Measurements from ENCODE around the gene ATP5F1D.
A peak's percentile ranks its signal among the peaks of the same experiment; 100 is the strongest.

ATP5F1D gene

DNA sequence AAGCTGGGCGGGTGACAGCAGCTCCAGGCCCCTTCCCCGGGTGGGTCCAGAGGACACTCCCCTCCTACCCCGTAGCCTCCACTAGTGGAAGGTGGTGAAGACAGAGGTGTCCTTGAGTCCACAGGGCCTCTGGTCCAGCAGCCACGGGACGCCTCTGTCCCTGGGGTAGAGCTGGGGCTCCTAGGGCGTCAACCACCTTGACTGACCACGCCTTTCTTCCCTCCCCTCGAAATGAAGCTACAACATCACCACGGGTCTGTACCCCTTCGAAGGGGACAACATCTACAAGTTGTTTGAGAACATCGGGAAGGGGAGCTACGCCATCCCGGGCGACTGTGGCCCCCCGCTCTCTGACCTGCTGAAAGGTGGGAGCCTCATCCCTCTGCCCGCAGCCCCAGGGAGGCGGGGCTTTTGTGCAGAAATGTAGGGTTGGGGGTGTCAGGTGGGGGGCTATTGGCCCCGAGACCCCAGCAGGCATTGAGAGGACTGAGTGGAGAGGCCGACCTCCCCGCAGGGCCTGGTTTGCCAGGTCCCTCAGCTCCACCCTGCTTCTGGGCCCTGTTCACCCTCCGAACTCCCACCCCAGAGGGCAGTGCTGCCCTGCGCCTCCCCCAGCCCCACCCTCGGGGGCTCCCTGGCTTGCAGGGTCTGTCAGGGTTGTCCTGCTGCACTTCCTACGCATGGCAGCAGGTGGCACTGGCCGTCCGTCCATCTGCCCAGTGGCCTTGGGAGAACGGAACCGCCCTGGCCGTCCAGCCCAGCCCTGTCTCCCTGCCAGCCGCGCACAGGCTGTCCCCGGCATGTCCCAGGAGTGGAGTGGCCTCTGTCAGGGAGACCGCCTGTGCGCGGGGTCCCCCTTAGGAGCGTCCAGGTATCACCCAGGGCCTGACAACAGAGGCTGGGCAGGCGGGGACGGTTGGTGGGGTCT, 20.3 kb upstream of the ATP5F1D start:
- DNase-seq = no peak

DNA sequence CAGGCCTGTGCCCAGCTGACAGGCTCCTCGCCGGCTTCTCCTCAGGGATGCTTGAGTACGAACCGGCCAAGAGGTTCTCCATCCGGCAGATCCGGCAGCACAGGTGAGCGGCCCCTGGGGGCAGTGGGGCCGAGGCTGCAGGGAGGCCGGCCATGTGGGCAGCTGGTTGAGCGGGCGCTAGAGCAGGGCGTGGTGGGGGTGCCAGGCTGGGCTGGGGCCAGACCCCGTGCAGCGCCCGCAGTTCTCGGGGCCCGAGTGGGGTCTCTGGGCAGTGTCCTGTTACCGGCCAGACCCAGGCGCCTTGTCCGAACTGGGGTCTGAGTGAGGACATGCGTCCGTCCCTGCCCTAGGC, 19.7 kb upstream of the ATP5F1D start:
- no peak for DNase-seq

DNA sequence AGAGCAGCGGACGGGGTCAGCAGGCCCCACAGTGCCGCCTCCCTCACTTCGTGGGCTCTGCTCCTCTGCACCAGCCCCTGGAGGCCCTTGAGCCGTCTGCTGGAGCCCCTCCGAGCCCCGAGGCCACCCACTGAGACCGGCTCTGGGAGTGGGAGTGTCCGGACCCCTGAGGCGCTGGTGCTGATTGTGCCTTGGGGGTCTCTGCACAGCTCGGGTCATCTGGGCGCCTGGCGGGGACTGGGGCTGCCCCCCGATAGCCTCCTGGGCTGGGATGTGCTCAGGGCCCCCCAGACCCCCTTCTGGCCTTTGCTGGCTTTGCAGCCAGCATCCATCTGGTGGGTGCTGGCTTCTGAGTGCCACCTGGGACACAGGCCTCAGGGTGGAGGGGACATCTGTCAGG, 19.2 kb upstream of the ATP5F1D start:
- DNase-seq = no peak

DNA sequence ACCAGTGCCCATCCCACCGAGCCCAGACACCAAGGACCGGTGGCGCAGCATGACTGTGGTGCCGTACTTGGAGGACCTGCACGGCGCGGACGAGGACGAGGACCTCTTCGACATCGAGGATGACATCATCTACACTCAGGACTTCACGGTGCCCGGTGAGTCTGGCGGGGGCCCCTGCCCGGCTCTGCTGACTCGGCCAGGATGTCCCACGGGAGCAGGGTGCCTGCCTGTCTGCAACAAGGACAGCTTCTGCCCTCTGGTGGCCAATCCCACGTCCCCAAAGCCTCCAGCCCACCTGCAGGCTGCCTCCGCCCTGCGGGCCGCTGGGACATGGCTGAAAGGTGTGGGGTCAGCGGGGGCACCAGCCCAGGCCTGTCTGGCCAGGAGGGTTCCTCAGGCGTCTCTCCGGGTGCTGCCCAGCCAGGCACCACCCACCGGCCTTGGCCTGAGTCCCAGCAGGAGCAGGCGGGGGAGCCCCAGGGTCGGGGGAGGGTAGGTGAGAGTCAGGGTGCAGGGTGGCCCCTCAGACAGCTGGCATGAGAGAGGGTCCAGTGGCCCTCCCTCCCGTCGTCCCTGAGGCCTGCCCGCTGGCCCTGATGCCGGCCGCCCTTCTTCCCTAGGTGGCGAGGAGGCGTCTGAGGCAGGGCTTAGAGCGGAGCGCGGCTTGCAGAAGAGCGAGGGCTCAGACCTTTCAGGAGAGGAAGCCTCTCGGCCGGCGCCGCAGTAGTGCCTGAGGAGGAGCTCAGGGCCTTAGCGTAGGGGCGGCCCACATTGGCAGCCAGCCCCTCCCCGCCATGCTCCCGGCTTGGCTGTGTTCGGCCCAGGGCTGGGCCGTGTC, 18.3 kb upstream of the ATP5F1D start:
- peak in 1 of 2 donors; percentile 31 for DNase-seq

DNA sequence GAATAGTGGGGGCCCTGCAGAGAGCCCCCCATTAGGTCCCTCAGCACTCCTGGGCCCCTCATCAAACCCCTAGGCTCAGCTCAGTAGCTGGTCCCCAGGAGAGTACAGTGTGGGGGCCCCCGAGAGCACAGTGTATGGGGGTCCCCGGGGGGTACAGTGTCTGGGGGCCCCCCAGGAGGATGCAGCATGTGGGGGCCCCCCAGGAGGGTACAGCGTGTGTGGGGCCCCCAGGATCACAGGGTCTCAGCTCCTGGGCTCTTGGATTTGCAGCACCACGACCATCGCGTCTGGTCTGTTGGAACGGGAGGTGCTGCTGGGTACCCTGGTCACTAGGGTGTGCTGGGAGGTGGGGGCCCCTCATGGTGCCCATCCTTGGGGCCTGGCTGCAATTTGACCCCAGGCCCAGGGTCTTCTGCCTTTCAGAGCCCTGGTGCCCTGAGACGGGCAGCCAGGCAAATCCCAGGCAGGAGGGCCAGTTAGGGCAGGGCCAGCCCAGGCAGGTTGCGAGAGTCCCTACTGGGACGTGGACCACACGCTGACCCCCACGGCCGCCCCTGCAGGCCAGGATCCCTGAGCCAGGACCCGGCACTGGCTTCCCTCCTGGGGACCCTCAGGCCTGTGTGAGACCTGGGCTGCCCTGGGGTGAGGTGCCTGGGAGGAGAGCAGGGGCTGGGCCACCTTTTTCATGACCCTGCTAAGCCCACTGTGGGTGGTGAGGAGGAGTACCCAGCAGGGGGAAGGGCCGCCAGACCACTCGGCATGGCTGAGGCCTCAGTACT, 17.3 kb upstream of the ATP5F1D start:
- no peak for DNase-seq

DNA sequence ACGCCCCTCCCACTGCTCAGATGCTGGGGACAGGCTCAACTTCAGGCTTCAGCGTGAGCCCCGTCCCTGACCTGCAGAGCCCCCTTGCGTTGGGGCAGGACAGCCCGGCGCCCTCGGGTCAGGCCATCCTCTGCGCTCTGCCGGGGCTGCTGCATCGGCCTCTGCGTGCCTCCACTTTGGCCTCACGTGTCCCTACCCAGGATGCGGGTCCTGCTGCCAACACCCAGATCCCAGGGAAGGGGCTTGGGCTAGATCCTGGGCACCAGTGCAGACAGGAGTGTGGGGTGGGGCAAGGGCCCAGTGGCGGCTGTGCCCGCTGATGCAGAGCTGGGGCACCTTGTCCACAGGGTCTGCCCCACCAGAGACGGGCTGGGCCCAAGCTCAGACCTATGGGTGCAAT, 16.7 kb upstream of the ATP5F1D start:
- no peak for DNase-seq

DNA sequence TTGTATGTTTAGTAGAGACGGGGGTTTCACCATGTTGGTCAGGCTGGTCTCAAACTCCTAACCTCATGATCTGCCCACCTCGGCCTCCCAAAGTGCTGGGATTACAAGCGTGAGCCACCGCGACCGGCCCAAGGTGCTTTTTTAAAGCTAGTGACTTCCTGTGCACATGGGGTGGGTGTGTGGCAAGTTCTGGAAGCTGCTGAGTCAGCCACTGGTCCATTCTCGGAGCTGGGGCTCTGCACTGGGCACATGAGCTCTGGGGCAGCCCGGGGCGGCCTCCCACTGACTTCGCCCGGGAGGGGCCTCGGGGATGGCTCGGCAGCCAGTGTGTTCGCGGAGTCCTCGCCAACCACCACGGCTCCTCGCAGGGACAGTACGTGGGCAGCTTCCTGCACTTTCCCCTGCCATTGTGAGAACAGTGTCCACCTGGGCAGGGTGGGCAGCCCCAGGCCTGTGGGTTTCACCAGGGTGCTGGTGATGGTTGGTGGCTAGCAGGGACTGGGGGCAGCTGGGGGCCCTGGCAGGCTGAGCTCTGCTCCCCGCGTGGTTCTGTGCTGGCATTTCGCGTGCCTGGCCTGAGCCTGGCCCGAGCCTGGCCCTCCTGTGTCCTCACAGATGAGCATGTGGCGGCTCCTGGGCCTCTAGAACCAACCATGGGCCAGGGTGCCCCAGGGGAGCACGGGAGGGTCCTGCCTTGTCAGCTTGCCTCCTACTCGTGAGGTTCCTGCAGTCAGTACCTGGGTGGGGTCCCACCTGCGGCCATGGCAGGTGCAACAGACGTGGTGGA, 15.9 kb upstream of the ATP5F1D start:
- DNase-seq = no peak

DNA sequence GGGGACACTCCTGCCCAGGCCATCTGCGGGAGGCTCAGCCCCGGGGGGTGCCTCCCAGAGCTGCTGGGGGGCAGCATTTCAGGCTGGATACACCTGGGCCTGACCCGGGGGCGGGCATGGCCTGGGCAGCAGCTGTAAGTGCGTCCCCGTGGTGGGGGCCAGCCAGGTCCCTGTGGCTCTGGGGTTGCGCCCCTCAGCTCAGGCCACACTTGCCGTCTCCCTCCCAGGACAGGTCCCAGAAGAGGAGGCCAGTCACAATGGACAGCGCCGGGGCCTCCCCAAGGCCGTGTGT, 15.4 kb upstream of the ATP5F1D start:
- no peak for DNase-seq

DNA sequence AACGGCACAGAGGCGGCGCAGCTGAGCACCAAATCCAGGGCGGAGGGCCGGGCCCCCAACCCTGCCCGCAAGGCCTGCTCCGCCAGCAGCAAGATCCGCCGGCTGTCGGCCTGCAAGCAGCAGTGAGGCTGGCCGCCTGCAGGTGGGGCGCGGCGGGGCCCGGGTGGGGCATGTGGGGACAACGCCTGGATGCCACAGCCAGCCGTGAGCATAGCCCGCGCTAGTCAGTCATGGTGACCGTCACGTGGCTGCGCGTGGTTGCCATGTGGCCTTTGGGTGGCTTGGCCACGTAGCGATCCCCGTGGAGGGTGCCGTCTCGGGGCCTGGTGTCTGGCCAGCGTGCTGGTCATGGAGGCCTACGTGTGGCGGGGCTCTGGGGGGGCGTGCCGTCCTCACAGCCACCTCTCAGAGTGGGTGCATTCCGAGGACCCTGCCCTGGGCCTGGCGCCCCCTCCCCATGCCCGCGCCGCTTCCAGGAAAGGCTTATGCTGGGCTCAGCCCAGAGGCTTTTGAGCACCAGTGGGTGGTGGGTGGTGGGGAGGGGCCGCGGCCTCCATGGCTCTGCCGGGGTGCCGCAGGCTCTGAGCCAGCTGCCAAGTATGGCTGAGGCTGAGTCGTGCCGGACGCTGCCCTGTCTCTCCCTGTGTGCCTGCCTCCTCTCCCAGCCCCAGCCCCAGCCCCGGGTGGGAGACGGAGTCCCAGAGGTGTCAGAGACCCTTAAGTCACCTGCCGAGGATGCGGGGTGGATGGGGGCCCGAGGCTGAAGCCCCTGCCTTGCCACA, 14.8 kb upstream of the ATP5F1D start:
- no peak for DNase-seq

DNA sequence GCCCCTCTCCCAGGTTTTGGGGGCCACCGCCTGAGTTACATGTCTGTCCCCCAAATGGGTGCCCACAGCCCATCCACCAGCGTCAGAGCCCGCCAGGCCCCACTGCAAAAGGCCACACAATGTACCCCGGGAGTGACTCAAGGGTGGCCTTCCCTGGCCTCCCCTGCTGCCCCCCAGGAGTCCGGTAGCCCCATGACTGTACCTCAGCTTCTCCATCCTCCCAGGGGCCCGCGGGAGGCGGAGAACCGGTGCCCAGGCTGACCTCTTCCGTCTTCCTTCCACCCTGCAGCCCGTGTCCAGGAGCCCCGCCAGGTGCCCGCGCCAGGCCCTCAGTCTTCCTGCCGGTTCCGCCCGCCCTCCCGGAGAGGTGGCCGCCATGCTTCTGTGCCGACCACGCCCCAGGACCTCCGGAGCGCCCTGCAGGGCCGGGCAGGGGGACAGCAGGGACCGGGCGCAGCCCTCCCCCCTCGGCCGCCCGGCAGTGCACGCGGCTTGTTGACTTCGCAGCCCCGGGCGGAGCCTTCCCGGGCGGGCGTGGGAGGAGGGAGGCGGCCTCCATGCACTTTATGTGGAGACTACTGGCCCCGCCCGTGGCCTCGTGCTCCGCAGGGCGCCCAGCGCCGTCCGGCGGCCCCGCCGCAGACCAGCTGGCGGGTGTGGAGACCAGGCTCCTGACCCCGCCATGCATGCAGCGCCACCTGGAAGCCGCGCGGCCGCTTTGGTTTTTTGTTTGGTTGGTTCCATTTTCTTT, 14.1 kb upstream of the ATP5F1D start:
- no peak for DNase-seq

DNA sequence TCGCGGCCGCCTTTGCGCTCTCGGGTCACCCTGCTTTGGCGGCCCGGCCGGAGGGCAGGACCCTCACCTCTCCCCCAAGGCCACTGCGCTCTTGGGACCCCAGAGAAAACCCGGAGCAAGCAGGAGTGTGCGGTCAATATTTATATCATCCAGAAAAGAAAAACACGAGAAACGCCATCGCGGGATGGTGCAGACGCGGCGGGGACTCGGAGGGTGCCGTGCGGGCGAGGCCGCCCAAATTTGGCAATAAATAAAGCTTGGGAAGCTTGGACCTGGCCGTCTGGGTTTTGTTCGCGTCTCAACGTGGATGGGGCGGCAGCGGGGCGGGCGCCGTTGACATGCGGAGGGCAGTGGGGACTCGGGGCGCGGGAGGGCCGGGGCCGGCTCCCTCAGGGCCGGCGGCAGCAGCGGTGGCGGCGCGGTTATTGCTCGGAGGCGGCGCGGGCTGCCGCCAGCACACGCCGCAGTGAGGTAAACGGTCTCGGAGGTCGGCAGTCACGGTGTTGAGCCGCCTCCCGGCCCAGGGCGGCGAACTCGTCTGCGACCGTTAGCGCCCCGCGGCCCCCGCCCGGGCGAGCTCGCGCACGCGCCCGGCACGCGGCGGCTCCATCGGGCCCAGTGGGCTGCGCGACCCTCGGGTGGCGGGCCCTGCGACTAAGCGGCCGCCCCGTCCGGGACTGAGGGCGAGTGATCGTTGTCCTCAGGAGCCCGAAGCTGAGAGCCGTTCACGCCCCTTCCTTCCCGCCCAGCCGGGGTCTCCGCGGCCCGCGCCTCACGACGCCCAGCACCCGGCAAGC, 13.2 kb upstream of the ATP5F1D start:
- no peak for DNase-seq

DNA sequence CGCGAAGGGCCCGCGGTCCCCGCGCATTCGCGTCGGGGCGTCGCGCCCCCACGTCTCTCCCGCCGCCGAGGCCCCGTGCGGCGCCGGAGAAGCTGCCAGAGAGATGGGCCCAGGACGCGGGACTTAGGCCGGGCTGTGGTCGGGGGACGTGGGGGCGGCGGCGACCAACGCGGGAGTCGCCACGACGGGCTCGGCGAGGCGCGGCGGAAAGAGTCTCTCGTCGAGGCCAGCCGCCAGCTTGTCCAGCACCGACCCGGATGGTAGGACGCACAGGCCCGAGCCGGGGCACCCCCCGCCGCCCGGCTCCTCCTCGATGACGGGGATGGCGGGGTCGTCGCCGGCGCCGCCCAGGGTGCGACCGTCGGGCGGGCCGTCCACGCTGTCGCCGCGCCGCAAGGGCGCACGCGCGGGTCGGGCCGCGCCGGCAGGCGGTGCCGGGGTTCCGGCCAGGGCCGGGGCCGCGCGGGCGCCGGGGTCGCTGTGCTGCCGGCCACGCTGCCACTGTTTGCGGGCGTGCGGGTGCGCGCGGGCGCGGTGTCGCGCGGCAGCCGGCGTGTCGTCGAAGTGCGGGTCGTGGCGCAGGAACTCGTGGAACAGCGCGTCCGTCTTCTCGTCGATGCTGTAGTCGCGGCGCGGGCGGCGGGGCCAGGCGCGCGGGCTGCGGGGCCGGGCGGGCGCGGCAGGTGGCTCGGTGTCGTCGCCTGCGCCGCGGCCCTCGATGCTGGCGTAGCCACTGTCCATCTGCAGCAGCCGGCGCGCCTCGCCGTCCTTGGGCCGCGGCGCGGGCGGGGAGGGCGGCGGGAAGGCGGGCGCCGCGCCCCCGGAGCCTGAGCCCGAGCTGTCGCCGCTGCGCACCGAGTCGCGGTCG, 12.3 kb upstream of the ATP5F1D start:
- no peak for DNase-seq

DNA sequence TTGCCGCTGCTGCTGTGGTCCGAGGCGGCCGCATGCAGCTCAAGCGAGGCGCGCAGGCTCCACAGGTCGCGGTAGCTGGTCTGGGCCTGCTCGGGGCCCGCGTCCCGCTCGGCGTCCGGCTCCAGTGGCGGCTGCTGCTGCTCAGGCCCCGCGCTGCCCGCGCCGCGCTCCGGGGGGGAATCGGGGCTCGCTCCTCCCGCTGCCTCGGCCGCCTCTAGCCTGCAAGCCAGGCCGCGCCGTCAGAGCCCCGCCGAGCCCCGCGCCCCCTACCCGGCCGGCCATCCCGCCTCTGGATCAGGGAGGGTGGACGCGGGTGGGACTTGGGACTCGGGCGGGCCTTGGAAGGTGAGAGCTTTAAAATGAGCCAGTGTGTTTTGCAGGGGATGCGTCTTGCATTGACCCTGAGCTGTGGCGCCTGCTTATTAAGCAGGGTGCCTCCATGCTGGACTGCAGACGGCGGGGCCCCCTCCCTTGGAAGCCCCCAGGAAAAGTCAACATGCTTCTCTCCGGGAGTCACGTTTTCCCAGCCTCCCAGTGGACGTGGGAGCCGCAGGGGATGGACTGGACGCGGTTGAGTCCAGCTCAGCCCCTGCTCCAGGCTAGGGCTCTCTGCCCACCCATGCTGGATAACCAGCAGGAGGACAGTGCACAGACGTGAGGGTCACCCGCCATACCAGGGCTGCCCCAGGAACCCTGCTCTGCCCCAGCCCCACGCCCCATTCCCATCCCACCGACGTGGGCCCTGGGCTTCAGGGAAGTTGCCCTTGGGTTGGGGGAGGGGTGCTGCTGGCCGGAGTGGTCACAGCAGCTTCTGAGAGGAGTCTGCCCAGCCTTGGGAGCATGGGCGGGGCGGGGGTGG, 11.4 kb upstream of the ATP5F1D start:
- no peak for DNase-seq

DNA sequence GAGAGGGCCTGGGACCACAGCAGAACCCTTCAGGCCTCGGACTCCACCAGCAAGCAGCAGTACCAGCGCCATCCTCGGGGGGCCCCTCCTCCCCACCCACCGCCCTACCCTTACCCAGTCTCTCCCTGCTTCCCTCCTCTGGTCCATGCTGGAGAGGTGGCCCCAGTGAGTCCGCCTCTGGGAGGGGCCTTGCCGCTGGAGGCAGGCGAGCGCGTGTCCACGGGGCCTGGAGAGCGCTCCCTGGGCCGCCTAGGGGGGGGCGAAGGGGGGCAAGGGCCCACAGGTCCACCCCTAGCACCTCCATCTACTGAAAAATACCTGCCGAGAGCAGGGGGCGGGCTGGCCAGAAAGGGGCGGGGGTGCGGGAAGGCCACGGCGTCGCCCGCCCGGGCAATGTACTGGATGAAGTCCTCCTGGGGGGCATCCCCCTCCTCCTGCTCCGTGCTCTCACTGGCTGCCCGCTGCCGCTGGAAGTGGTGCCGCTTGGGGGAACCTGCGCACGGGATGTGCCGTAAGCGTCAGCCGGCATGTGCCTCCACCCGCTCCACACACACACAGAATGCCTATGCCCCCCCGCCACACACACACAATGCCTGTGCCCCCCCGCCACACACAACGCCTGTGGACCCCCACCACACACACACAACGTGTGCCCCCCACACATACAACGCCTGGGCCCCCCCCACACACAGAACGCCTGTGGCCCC, 10.6 kb upstream of the ATP5F1D start:
- no peak for DNase-seq

DNA sequence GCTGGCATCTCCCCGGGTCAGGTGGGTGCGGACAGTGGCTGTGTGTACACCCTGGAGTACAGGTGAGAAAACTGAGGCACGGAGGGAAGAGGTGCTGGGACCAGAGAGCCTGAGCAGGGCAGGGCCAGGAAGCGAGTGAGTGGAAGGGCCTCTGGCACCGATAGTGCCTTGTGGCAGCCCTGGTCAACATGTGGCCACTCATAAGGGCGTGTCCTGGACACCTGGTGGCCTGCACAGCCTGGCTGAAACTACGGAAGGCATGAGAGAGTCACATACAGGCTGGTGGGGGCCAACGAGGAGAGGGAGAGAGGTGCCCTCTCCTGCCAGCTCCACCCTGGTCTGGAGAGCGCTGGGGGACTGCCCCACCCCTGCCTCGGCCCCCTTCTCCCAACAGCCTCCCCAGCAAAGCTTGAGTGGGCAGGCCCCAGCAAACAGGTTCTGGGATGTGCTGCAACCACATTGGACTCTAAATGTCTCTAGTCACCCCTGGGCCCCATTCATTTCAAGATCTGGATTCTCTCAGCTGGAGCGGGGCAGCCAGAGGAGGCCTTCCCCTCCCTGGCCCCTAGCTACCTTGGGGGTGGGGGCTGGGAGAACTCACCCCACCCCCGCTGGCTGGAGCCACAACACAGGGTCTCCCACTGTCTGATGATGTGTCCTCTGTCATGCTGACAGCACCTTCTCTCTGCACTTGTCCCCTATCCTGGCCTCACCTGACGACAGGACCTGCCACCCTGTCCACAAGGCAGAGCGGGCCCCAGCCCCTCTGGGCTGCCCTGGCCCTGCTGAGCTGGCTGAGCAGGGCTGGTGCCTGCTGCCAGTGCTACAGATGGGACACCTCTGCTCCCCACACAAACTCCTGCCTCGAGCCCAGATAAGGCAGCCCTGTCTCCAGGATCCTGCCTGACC, 9.6 kb upstream of the ATP5F1D start:
- no peak for DNase-seq

DNA sequence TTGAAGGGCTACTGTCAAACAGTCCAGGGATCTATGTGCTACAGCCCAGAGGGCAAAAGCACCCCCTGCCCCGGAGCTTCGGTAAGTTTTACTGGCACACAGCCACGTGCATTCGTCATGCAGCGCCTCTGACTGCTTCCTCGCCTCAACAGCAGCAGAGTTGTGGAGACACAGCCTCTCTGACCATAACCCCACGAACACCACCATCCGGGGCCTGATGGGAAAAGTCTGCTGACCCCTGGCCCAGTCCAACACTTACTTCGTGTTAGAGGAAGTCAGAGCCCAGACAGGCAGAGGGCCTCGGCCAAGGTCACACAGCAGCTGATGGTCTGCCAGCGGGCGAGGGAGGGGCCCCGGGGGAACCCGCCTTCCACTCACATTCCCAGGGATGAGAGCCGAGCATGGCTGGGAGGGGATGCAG, 8.9 kb upstream of the ATP5F1D start:
- no peak for DNase-seq
